ENCODE data around the gene HIBCH.

The HIBCH gene

GRCh38 chr2:190344276-190344827, 24.7 kb upstream of the HIBCH start:
- H3K36me3 Mint-ChIP-seq (ENCODE audit: low read depth) = no peaks in the 10 kb centered on the region
- peak overlapping the region; percentile 77 to 91 (median 89) for H3K4me3 Mint-ChIP-seq
- no peaks in the 10 kb centered on the region for H3K27me3 Mint-ChIP-seq (ENCODE audit: low read depth)
- peaks cover 11% of the 10 kb centered on the region for H3K4me1 Mint-ChIP-seq
- H3K9me3 Mint-ChIP-seq = no peaks in the 10 kb centered on the region
- TF ChIP-seq CTCF (IDR thresholded peaks at IDR 0.05; ENCODE audit: unreplicated experiment in 3 of 3) = peak; percentile 22 to 43 (median 24)
- peak overlapping the region; percentile 9 to 72 (median 70) for H3K27ac Mint-ChIP-seq

GRCh38 chr2:190343536-190344275, 24.1 kb upstream of the HIBCH start, which contains the start of gene INPP1:
Gene INPP1, plus strand, starts transcription at chr2:190343589. Its CDS starts 16,514 bp downstream, at chr2:190360103.
- Mint-ChIP-seq H3K9me3 (no peaks in the 10 kb centered on the region), H3K4me3 (peak within 1 kb of the TSS; percentile 86 to 97 (median 97)), H3K27me3 (ENCODE audit: low read depth) (no peaks in the 10 kb centered on the region), H3K27ac (peak within 1 kb of the TSS; percentile 78 to 95 (median 83)), H3K4me1 (peaks cover 11% of the 10 kb centered on the region), H3K36me3 (ENCODE audit: low read depth) (no peaks in the 10 kb centered on the region)
- no peak for TF ChIP-seq CTCF (IDR thresholded peaks at IDR 0.05; ENCODE audit: unreplicated experiment in 3 of 3)

GRCh38 chr2:190343089-190343535, 23.5 kb upstream of the HIBCH start:
- Mint-ChIP-seq H3K4me1 (peaks cover 11% of the 10 kb centered on the region), H3K36me3 (ENCODE audit: low read depth) (no peaks in the 10 kb centered on the region), H3K4me3 (peak overlapping the region; percentile 86 to 97 (median 97)), H3K27me3 (ENCODE audit: low read depth) (no peaks in the 10 kb centered on the region), H3K9me3 (no peaks in the 10 kb centered on the region), H3K27ac (peak overlapping the region; percentile 78 to 95 (median 83))
- TF ChIP-seq CTCF (IDR thresholded peaks at IDR 0.05; ENCODE audit: unreplicated experiment in 3 of 3) = no peak

- TF ChIP-seq CTCF (IDR thresholded peaks at IDR 0.05; ENCODE audit: unreplicated experiment in 3 of 3) = no peak
- H3K4me1 Mint-ChIP-seq = peaks cover 11% of the 10 kb centered on the region
- H3K27ac Mint-ChIP-seq = peak overlapping the region in 2 of 3 experiments; percentile 83 to 95
- H3K36me3 Mint-ChIP-seq (ENCODE audit: low read depth) = no peaks in the 10 kb centered on the region
- H3K9me3 Mint-ChIP-seq = no peaks in the 10 kb centered on the region
- H3K4me3 Mint-ChIP-seq = peak overlapping the region; percentile 86 to 97 (median 97)
- no peaks in the 10 kb centered on the region for H3K27me3 Mint-ChIP-seq (ENCODE audit: low read depth)
Measured at GRCh38 chr2:190342611-190343010, 23.0 kb upstream of the HIBCH start.

- Mint-ChIP-seq H3K9me3 (no peaks in the 10 kb centered on the region), H3K4me1 (peaks cover 11% of the 10 kb centered on the region), H3K27me3 (ENCODE audit: low read depth) (no peaks in the 10 kb centered on the region), H3K36me3 (ENCODE audit: low read depth) (no peaks in the 10 kb centered on the region), H3K4me3 (no peak overlapping the region), H3K27ac (no peak overlapping the region)
- TF ChIP-seq CTCF (IDR thresholded peaks at IDR 0.05; ENCODE audit: unreplicated experiment in 3 of 3) = no peak
Measured at GRCh38 chr2:190340369-190340768, 20.7 kb upstream of the HIBCH start.
